ENCODE measurements around the gene ODC1. TPM values are rescaled to one million over a fixed set of nuclear protein-coding genes. Genes with fewer than 3 reads are reported as not detected.

Gene ODC1
- total RNA-seq, 1 experiment from 2014 or later, result 78.4 TPM

DNA sequence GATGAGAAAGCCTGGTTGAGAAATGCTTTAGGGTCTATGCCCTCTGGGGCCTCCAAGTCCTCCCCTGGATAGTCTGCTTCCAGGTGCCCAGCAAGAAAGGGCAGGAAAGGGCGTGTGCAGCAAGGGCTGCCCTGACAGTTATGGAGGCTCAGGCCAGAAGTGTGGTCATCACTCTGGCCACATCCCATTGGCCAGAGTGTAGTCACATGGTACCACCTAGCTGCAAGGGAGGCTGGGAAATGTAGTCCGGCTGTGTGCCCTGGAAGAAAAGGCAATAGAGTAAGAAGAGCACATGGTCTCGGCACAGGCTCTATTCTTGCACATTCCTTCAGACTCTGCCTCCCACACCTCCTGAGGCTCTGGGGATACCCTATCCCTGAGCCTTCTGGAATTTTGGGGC, 35.7 kb downstream of the ODC1 start:
- TF ChIP-seq, protein P1, sequence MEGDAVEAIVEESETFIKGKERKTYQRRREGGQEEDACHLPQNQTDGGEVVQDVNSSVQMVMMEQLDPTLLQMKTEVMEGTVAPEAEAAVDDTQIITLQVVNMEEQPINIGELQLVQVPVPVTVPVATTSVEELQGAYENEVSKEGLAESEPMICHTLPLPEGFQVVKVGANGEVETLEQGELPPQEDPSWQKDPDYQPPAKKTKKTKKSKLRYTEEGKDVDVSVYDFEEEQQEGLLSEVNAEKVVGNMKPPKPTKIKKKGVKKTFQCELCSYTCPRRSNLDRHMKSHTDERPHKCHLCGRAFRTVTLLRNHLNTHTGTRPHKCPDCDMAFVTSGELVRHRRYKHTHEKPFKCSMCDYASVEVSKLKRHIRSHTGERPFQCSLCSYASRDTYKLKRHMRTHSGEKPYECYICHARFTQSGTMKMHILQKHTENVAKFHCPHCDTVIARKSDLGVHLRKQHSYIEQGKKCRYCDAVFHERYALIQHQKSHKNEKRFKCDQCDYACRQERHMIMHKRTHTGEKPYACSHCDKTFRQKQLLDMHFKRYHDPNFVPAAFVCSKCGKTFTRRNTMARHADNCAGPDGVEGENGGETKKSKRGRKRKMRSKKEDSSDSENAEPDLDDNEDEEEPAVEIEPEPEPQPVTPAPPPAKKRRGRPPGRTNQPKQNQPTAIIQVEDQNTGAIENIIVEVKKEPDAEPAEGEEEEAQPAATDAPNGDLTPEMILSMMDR (IDR thresholded peaks at IDR 0.05; ENCODE audit: unreplicated experiment), result no peak
- peak; percentile 55 for DNase-seq
- intact Hi-C loops (cut with micrococcal nuclease; ENCODE audit: unreplicated experiment), result no loop called here
- peaks cover 43% of the 10 kb centered on the region for H3K4me1 Mint-ChIP-seq (ENCODE audit: low read depth, unreplicated experiment)
- CTCF ChIA-PET, result no interaction called here
- no peaks in the 10 kb centered on the region for H3K27me3 Mint-ChIP-seq (ENCODE audit: unreplicated experiment)
- H3K27ac Mint-ChIP-seq (ENCODE audit: unreplicated experiment), result no peak overlapping the region
- BruUV-seq (replicated peaks), result no TSS peak
- no peaks in the 10 kb centered on the region for H3K9me3 Mint-ChIP-seq (ENCODE audit: low read depth, unreplicated experiment)
- peaks cover 28% of the 10 kb centered on the region for H3K36me3 Mint-ChIP-seq (ENCODE audit: insufficient read depth, unreplicated experiment)
- H3K4me3 Mint-ChIP-seq (ENCODE audit: low read depth, unreplicated experiment), result no peak overlapping the region

DNA sequence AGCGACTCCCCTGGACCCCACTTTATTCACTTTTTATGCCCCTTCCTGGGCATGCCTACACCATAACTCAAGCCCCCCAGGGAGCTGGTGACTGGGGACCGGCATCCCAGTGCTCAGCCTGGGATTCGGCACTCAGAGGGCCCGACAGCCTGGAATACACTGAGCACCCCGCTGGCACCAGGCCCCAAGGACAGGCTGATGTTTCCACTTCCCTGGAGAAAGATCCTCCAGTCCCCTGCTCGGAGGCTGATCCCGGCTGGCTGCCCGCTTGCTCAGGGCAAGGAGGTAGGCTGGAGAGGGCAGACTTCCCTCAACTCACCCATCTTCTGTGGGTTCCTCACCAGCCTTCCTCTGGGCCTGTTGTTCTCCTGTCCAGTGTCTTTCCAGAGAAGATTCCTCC, 36.6 kb downstream of the ODC1 start:
- H3K36me3 Mint-ChIP-seq (ENCODE audit: insufficient read depth, unreplicated experiment), result peaks cover 35% of the 10 kb centered on the region
- CTCF ChIA-PET, result interaction anchor here (0.8 to 1.1 kb wide), 2 partner anchors 16 to 23 kb away, joined by 6 to 7 read pairs; no protein-coding TSS in a partner anchor
- H3K4me1 Mint-ChIP-seq (ENCODE audit: low read depth, unreplicated experiment), result peaks cover 51% of the 10 kb centered on the region
- BruUV-seq (replicated peaks), result no TSS peak
- no peak overlapping the region for H3K4me3 Mint-ChIP-seq (ENCODE audit: low read depth, unreplicated experiment)
- H3K27ac Mint-ChIP-seq (ENCODE audit: unreplicated experiment), result no peak overlapping the region
- H3K9me3 Mint-ChIP-seq (ENCODE audit: low read depth, unreplicated experiment), result no peaks in the 10 kb centered on the region
- TF ChIP-seq, protein P1 (IDR thresholded peaks at IDR 0.05; ENCODE audit: unreplicated experiment), result no peak
- intact Hi-C loops (cut with micrococcal nuclease; ENCODE audit: unreplicated experiment), result no loop called here
- H3K27me3 Mint-ChIP-seq (ENCODE audit: unreplicated experiment), result no peaks in the 10 kb centered on the region
- DNase-seq, result no peak

DNA sequence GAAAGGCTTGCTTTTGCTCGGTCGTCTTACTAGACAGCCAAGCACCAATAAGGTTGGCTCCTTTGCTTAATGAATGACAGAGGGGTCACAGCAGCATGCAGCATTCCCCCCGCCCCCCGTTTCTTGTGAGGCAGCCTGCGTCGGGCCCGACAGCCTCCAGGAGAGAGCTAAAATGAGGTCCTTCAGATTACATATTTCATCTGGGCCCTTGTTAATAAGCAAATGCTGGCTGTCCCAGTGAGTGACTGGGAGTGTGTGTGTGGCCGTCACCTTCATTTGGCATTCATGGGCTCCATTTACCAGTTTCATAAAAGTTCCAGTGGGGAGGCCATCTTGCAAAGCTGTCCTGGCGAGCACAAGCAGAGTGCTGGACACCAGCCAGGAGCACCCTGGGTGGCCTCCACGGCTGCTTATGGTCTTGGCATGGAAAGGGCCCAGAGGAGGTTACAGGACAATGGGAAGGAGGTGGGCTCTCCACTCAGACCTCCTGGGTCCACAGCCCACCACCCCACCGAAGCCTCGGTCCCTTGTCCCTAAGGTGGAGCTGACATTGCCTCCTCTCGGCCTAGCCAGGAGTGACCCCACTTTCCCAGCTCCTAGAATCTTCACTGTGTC, 37.2 kb downstream of the ODC1 start:
- Mint-ChIP-seq H3K9me3 (ENCODE audit: low read depth, unreplicated experiment) (no peaks in the 10 kb centered on the region), H3K27ac (ENCODE audit: unreplicated experiment) (no peak overlapping the region), H3K4me1 (ENCODE audit: low read depth, unreplicated experiment) (peaks cover 58% of the 10 kb centered on the region), H3K4me3 (ENCODE audit: low read depth, unreplicated experiment) (no peak overlapping the region), H3K36me3 (ENCODE audit: insufficient read depth, unreplicated experiment) (peaks cover 36% of the 10 kb centered on the region), H3K27me3 (ENCODE audit: unreplicated experiment) (no peaks in the 10 kb centered on the region)
- DNase-seq, result no peak
- BruUV-seq (replicated peaks), result no TSS peak
- CTCF ChIA-PET, result interaction anchor here (0.6 to 1.1 kb wide), 4 partner anchors 15 to 753 kb away, joined by 4 to 7 read pairs (median 6); no protein-coding TSS in a partner anchor
- intact Hi-C loops (cut with micrococcal nuclease; ENCODE audit: unreplicated experiment), result no loop called here
- TF ChIP-seq, protein P1 (IDR thresholded peaks at IDR 0.05; ENCODE audit: unreplicated experiment), result no peak

DNA sequence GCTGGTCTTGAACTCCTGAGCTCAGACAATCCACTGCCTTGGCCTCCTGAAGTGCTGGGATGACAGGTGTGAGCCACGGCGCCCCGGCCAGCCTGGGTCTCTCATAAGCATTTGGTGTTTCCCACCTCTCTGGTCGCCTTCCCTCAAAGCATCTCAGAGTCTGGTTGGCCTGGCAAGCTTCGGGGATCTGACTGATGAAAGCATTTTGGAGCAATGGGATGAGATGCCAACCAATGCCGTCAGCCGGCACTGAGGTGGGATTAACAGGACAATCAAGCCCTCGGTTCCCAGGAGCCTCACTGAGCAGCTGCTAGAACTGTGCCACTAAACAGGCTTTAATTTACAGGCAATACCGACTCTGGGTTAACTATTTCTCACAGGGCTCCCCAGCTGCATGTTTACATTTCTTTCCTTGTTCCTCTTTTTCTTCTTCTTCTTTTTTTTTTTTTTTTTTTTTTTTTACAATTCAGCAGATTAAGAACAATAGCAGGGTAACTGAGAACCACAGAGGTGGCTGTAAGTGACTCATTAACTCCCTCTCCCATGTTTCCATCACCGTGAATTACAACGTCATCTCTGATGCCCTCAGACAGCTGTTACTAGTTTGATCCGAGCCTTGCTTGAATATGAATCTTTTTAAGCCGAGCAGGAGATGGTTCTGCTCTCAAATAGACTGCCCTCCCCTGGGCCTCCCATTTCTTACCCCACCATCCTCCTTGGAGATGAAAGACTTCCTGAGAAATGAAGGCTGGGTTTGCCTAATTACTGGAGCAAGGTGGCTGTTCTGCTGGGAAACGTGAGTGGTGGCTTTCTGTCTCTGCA, 37.9 kb downstream of the ODC1 start:
- H3K27me3 Mint-ChIP-seq (ENCODE audit: unreplicated experiment), result no peaks in the 10 kb centered on the region
- H3K9me3 Mint-ChIP-seq (ENCODE audit: low read depth, unreplicated experiment), result no peaks in the 10 kb centered on the region
- H3K4me1 Mint-ChIP-seq (ENCODE audit: low read depth, unreplicated experiment), result peaks cover 65% of the 10 kb centered on the region
- intact Hi-C loops (cut with micrococcal nuclease; ENCODE audit: unreplicated experiment), result no loop called here
- CTCF ChIA-PET, result interaction anchor here (0.7 to 4.0 kb wide), 8 partner anchors 22 to 315 kb away, joined by 4 to 41 read pairs (median 9); partner anchors contain the start of gene HPCAL1
- TF ChIP-seq, protein P1 (IDR thresholded peaks at IDR 0.05; ENCODE audit: unreplicated experiment), result no peak
- no TSS peak for BruUV-seq (replicated peaks)
- no peak overlapping the region for H3K27ac Mint-ChIP-seq (ENCODE audit: unreplicated experiment)
- no peak overlapping the region for H3K4me3 Mint-ChIP-seq (ENCODE audit: low read depth, unreplicated experiment)
- peaks cover 36% of the 10 kb centered on the region for H3K36me3 Mint-ChIP-seq (ENCODE audit: insufficient read depth, unreplicated experiment)
- DNase-seq, result no peak

Measured in Calu3 (cell line).